Liver (tissue), 3 donors: ENCODE measurements around the gene MTSS2.

Experiments
- GABPA ChIP-seq, 2 donors: IDR thresholded peaks in 1 of 2; conservative IDR thresholded peaks in 1 of 2; 2 replicates each; pipeline ENCODE4 v1.6.1; 2016; ENCODE audit warnings: antibody characterized with exemption in 2 of 2, mild to moderate bottlenecking in 1 of 2, moderate library complexity in 1 of 2
- HNF4G ChIP-seq: IDR thresholded peaks from 2 replicates; pipeline ENCODE4 v1.6.1; 2016; ENCODE audit warnings: antibody characterized with exemption
- JUND ChIP-seq, 2 donors: IDR thresholded peaks; 2 replicates each; pipeline ENCODE4 v1.6.1; 2016; ENCODE audit warnings: antibody characterized with exemption in 2 of 2
- RAD21 ChIP-seq, 2 donors: IDR thresholded peaks; 2 replicates each; pipeline ENCODE4 v1.6.1; 2016; ENCODE audit warnings: antibody characterized with exemption in 2 of 2, mild to moderate bottlenecking in 2 of 2
- SP1 ChIP-seq: IDR thresholded peaks from 2 replicates; pipeline ENCODE4 v1.6.1; 2018; ENCODE audit warnings: antibody characterized with exemption, mild to moderate bottlenecking
- TAF1 ChIP-seq: conservative IDR thresholded peaks from 2 replicates; pipeline ENCODE4 v1.6.1; 2016; ENCODE audit warnings: antibody characterized with exemption, mild to moderate bottlenecking
- YY1 ChIP-seq: IDR thresholded peaks from 2 replicates; pipeline ENCODE4 v1.6.1; 2016; ENCODE audit warnings: antibody characterized with exemption, mild to moderate bottlenecking
- TF ChIP-seq, protein P1 (sequence below): fragments of 150-350 bp; IDR thresholded peaks from 2 replicates; pipeline ENCODE4 v1.5.1; 2017; ENCODE audit warnings: improper control_type of control experiment, low read depth, low read length; ENCODE audit not compliant: missing input control
- TF ChIP-seq, protein P2 (sequence below): IDR thresholded peaks from 2 replicates; pipeline ENCODE4 v1.6.1; 2016; ENCODE audit warnings: antibody characterized with exemption
- TF ChIP-seq, protein P3 (sequence below): IDR thresholded peaks from 2 replicates; pipeline ENCODE4 v1.6.1; 2016; ENCODE audit warnings: antibody characterized with exemption, mild to moderate bottlenecking
- donor health status: healthy.
- donor health status: healthy.

DNA sequence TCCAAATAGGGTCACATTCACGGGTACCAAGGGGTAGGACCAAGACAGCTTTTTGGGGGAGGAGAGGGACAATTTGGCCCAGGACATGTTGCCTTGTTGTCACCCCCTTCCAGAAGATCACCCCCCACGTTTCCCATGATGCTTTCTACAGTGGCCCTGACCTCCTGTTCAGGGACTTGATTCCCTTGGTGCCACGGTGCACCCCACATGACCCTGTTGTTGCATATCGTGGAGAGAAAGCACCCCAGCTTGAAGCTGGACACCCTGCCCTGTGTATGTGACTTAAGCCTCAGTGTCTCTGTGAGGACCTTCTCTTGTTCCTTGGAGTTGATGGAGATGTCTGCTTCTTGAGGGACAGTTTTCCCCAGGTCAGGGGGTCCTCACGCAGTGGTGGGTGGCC lies 26.9 kb downstream of the MTSS2 start:
- TF ChIP-seq, protein P1, sequence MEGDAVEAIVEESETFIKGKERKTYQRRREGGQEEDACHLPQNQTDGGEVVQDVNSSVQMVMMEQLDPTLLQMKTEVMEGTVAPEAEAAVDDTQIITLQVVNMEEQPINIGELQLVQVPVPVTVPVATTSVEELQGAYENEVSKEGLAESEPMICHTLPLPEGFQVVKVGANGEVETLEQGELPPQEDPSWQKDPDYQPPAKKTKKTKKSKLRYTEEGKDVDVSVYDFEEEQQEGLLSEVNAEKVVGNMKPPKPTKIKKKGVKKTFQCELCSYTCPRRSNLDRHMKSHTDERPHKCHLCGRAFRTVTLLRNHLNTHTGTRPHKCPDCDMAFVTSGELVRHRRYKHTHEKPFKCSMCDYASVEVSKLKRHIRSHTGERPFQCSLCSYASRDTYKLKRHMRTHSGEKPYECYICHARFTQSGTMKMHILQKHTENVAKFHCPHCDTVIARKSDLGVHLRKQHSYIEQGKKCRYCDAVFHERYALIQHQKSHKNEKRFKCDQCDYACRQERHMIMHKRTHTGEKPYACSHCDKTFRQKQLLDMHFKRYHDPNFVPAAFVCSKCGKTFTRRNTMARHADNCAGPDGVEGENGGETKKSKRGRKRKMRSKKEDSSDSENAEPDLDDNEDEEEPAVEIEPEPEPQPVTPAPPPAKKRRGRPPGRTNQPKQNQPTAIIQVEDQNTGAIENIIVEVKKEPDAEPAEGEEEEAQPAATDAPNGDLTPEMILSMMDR, result no peak
- TF ChIP-seq, protein P2, sequence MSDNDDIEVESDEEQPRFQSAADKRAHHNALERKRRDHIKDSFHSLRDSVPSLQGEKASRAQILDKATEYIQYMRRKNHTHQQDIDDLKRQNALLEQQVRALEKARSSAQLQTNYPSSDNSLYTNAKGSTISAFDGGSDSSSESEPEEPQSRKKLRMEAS, result no peak
- TF ChIP-seq RAD21 (IDR thresholded peaks at IDR 0.05) (no peak), YY1 (no peak), JUND (IDR thresholded peaks at IDR 0.05) (no peak), GABPA (IDR thresholded peaks at IDR 0.05 in 1 of 2, conservative IDR thresholded peaks at IDR 0.05 in 1 of 2) (no peak), TAF1 (no peak), SP1 (no peak), HNF4G (no peak)
- TF ChIP-seq, protein P3, sequence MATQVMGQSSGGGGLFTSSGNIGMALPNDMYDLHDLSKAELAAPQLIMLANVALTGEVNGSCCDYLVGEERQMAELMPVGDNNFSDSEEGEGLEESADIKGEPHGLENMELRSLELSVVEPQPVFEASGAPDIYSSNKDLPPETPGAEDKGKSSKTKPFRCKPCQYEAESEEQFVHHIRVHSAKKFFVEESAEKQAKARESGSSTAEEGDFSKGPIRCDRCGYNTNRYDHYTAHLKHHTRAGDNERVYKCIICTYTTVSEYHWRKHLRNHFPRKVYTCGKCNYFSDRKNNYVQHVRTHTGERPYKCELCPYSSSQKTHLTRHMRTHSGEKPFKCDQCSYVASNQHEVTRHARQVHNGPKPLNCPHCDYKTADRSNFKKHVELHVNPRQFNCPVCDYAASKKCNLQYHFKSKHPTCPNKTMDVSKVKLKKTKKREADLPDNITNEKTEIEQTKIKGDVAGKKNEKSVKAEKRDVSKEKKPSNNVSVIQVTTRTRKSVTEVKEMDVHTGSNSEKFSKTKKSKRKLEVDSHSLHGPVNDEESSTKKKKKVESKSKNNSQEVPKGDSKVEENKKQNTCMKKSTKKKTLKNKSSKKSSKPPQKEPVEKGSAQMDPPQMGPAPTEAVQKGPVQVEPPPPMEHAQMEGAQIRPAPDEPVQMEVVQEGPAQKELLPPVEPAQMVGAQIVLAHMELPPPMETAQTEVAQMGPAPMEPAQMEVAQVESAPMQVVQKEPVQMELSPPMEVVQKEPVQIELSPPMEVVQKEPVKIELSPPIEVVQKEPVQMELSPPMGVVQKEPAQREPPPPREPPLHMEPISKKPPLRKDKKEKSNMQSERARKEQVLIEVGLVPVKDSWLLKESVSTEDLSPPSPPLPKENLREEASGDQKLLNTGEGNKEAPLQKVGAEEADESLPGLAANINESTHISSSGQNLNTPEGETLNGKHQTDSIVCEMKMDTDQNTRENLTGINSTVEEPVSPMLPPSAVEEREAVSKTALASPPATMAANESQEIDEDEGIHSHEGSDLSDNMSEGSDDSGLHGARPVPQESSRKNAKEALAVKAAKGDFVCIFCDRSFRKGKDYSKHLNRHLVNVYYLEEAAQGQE, result no peak
